Fibroblast of villous mesenchyme (primary cell): Measurements from ENCODE around the gene ADGRF3. TPM values are rescaled to one million over a fixed set of nuclear protein-coding genes. Genes with fewer than 3 reads are reported as not detected.
A peak's percentile ranks its signal among the peaks of the same experiment; 100 is the strongest.
"Not testable (repeated sequence)": the region's sequence is repeated elsewhere in the genome, so short reads cannot be mapped to it uniquely, and the experiment has no call there.

ENCODE experiments used
- DNase-seq: peaks from one replicate; pipeline ENCODE4 v3.0.0-alpha.2; 2010; ENCODE audit warnings: low read depth
- H3K4me3 ChIP-seq: 2 replicates; pipeline ENCODE4 v1.5.1; 2011; ENCODE audit warnings: low read depth, mild to moderate bottlenecking, low read length
- CTCF ChIP-seq: IDR thresholded peaks from 2 replicates; pipeline ENCODE4 v1.5.1; 2012; ENCODE audit warnings: low read depth, mild to moderate bottlenecking, low read length; ENCODE audit not compliant: insufficient read depth
- total RNA-seq: library from RNA; depleted of rRNA; stranded (reverse); fragments of >200 nt; gene quantifications from 2 replicates; pipeline ENCODE4 v1.2.3, GENCODE V29; 2012

ADGRF3 gene
- total RNA-seq, 1 donor, result under 0.01 TPM

- DNase-seq, result no peak
- no peak for TF ChIP-seq CTCF
- H3K4me3 ChIP-seq, result no peak overlapping the region
Measured at GRCh38 chr2:26380281-26380680, 33.7 kb upstream of the ADGRF3 start.

- H3K4me3 ChIP-seq, result no peak overlapping the region
- TF ChIP-seq CTCF, result no peak
- no peak for DNase-seq
Measured at GRCh38 chr2:26376799-26377198, 30.2 kb upstream of the ADGRF3 start.

- H3K4me3 ChIP-seq, DNase-seq: not testable (repeated sequence)
Measured at GRCh38 chr2:26370909-26371308, 24.3 kb upstream of the ADGRF3 start.

GRCh38 chr2:26369664-26370063 is 23.1 kb upstream of the ADGRF3 start:
- not testable (repeated sequence) for H3K4me3 ChIP-seq, DNase-seq

GRCh38 chr2:26366957-26367356 is 20.4 kb upstream of the ADGRF3 start:
- no peak overlapping the region for H3K4me3 ChIP-seq
- no peak for DNase-seq
- TF ChIP-seq CTCF, result no peak

- no peak overlapping the region for H3K4me3 ChIP-seq
- no peak for DNase-seq
- TF ChIP-seq CTCF, result no peak
Measured at GRCh38 chr2:26364669-26365068, 18.1 kb upstream of the ADGRF3 start.

- no peak overlapping the region for H3K4me3 ChIP-seq
- DNase-seq, result no peak
- no peak for TF ChIP-seq CTCF
Measured at GRCh38 chr2:26363958-26364357, 17.4 kb upstream of the ADGRF3 start.

GRCh38 chr2:26363323-26363722 is 16.7 kb upstream of the ADGRF3 start:
- no peak for TF ChIP-seq CTCF
- no peak overlapping the region for H3K4me3 ChIP-seq
- DNase-seq, result peak; percentile 34
